DLD1 (cell line): ENCODE data around the gene UBAP2.

ENCODE experiments used
- in situ Hi-C: cut with HindIII; loops from 2 replicates; pipeline ENCODE4 v1.10.0; 2017; ENCODE audit warnings: low sequenced_read_pairs

Gene UBAP2

DNA sequence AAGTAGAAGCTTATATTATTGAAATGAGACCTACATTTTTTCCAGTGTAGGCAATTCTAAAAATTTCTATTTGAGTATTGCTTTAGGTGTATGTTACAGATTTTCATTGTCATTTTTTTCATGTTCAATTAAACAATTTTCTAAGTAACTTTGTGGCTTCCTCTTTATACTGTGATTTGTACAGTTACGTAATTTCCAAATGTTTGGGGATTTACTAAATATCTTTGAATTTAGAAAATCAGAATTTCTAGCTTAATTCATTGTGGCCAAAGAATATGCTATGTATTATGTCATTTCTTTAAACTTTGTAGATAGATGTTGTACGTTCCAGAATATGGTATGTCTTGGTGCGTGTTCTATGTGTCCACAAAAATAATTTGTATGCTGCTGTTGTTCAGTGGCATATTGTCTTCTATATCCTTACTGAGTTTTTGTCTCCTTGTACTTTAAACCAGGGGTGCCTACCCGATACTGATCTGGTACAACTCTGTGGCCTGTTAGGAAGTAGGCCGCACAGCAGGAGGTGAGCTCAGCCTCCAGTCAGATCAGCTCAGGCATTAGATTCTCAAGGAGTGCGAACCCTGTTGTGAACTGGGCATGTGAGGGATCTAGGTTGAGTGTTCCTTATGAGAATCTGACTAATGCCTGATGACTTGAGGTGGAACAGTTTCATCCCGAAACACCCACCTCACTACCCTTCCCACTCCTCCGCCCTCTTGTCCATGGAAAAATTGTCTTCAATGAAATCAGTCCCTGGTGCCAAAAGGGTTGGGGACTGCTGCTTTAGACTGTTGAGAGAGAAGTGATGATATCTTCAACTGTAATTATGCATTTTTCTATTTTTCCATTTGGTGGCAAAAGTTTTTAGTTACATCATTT lies 168.2 kb downstream of the UBAP2 start:
- in situ Hi-C loops, result no loop called here

DNA sequence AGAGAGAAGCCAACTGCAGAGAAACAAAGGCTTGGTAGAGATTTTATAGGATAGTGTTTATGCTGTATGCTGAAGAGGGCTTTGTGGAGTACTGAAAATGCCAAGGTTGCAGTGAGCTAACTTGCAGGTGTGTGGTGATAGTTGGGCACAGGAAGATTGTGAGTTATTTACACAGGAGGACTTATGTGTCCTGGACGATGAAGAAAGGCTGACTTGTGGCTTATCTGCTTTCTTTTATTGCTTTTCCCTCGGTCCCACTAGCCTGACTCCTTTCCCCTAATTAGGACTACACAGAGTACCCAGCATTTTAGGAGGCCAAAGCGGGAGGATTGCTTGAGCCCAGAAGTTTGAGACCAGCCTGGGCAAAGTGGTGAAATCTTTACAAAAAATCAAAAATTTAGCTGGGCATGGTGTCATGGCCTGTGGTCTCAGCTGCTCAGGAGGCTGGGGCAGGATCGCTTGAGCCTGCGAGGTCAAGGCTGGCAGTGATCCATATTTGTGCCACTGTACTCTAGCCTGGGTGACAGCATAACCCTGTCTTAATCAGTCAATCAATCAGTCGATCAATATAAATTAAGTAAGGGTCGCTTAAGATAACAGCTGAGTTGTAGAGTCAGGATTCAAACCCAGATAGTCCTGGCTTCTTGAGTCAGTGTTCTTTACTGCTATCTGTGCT lies 169.9 kb downstream of the UBAP2 start:
- in situ Hi-C loops, result no loop called here

DNA sequence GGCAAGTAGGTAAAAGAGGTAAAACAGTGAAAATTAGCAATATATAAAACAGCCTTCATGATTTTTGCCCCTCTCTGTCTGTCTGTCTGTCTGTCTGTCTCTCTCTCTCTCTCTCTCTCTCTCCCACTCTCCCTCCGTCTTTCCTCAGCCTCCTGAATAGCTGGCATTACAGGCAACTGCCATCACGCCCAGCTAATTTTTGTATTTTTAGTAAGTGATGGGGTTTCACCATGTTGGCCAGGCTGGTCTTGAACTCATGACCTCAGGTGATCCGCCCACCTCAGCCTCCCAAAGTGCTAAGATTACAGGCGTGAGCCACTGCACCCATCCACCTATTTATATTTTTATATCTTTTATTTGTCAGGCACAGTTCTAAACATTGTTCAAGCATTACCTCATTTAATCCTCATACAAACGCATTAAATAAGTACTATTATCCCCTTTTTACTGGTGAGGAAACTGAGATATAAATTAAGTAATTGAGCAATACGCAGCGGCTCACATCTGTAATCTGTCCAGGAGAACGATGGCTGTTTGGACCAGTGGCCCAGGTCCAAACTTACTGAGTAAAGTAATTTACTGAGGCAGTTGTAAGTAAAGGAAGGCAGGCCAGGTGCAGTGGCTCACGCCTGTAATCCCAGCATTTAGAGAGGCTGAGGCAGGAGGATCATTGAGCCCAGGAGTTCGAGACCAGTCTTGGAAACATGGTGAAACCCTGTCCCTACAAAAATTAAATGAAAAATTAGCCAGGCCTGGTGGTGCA lies 170.8 kb downstream of the UBAP2 start:
- in situ Hi-C loops, result no loop called here
